SH-SY5Y (cell line): ENCODE measurements around the gene DMPK.

Source experiments
- GATA2 ChIP-seq: IDR thresholded peaks from 2 replicates; pipeline ENCODE4 v1.6.1; 2011; ENCODE audit warnings: mild to moderate bottlenecking, low read depth, low read length
- GATA3 ChIP-seq: IDR thresholded peaks from 2 replicates; pipeline ENCODE4 v1.6.1; 2011; ENCODE audit warnings: low read depth, mild to moderate bottlenecking, low read length, moderate library complexity

DNA sequence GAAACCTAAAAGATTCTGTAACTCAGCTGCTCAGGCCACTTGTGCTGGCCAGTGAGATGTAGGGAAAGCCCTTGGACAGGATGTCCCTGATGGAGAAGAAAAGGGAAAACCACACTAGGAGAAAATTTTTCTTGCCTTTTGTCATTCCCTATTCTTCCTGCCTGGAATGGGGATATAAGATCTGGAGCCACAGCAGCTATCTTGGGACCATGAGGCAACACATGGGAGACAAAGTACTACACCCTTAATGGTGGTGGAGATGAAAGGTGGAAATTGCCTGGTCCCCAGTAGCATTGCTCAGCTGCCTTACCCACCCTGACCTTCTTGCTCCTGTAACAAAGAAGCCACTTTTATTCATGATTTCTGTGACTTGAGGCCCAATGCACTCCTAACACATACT lies 23.4 kb upstream of the DMPK start:
- TF ChIP-seq GATA2 = no peak
- TF ChIP-seq GATA3 = no peak
